NB4 (cell line): ENCODE results near the gene STK11IP.
A peak's percentile ranks its signal among the peaks of the same experiment; 100 is the strongest.

Experiments
- CTCF ChIP-seq: IDR thresholded peaks from one replicate; pipeline ENCODE4 v1.5.1; 2012; ENCODE audit warnings: low read depth, low read length
- MAX ChIP-seq: IDR thresholded peaks from 2 replicates; pipeline ENCODE4 v1.6.1; 2011; ENCODE audit warnings: low read depth, low read length
- MYC ChIP-seq: IDR thresholded peaks from 2 replicates; pipeline ENCODE4 v1.6.1; 2011; ENCODE audit warnings: low read depth, low read length
- POLR2A ChIP-seq: IDR thresholded peaks from 2 replicates; pipeline ENCODE4 v1.6.1; 2011; ENCODE audit warnings: mild to moderate bottlenecking; ENCODE audit not compliant: insufficient read length; ENCODE audit errors: extremely low read depth

GRCh38 chr2:219560037-219560892 is 37.4 kb upstream of the STK11IP start:
- TF ChIP-seq POLR2A (no peak), CTCF (peak; percentile 52), MYC (no peak), MAX (no peak)
